A673 (cell line): ENCODE data around the gene ABCC11.

ENCODE experiments used
- EZH2 ChIP-seq: fragments of 200-600 bp; sonication (generic); IDR thresholded peaks from 2 replicates; pipeline ENCODE4 v1.6.1; 2017; ENCODE audit warnings: borderline replicate concordance, low read depth, mild to moderate bottlenecking, mixed read lengths, antibody characterized with exemption, low read length; ENCODE audit not compliant: poor library complexity, severe bottlenecking
- TF ChIP-seq, protein P1 (sequence below): fragments of 300-800, 200-600 bp; sonication (generic); conservative IDR thresholded peaks from 2 replicates; pipeline ENCODE4 v1.5.1; 2017; ENCODE audit warnings: low read depth, mild to moderate bottlenecking, antibody characterized with exemption, low read length, moderate library complexity, mixed read lengths

DNA sequence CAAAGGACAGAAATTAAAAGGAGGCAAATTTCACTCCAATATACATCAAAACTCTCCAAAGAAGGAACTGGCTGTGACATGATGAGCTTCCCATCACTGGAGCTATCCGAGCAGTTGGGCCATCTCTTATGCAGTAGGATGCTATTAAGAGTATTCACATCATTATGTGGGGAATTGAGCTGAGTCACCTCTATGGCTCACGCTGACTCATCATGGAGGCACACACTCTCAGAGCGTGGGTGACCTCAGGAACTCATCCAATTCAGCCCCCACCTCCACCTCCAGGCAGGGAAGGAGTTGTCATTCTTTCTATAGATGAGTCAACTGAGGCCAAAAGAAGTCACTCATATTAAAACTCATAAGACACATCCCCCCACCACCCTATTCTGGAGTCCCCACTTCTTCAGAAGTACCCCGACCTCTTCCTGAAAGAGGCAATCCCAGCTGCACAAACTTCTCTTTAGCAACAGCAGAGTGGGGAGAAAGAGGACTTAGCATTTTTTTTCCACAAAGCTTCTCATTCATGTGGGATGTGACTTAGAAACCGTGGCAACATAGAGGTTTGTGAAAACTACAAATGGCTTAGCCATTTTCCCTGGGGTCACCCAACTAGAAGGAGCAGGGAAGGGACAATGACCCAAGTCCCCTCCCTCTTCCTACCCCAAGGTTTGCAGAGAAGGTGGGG, 124.1 kb downstream of the ABCC11 start:
- TF ChIP-seq, protein P1, sequence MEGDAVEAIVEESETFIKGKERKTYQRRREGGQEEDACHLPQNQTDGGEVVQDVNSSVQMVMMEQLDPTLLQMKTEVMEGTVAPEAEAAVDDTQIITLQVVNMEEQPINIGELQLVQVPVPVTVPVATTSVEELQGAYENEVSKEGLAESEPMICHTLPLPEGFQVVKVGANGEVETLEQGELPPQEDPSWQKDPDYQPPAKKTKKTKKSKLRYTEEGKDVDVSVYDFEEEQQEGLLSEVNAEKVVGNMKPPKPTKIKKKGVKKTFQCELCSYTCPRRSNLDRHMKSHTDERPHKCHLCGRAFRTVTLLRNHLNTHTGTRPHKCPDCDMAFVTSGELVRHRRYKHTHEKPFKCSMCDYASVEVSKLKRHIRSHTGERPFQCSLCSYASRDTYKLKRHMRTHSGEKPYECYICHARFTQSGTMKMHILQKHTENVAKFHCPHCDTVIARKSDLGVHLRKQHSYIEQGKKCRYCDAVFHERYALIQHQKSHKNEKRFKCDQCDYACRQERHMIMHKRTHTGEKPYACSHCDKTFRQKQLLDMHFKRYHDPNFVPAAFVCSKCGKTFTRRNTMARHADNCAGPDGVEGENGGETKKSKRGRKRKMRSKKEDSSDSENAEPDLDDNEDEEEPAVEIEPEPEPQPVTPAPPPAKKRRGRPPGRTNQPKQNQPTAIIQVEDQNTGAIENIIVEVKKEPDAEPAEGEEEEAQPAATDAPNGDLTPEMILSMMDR = no peak
- TF ChIP-seq EZH2 = no peak
